Testis (tissue), 2 donors: ENCODE measurements around the gene DAD1.

ENCODE experiments used
- POLR2A ChIP-seq: fragments of 450-650 bp; IDR thresholded peaks from one replicate; pipeline ENCODE4 v1.6.1; 2017; ENCODE audit warnings: antibody characterized with exemption, mild to moderate bottlenecking, moderate library complexity
- TF ChIP-seq, protein P1 (sequence below), 3 experiments: fragments of 450-650 bp in 2 of 3; fragments of 200-600 bp in 1 of 3; sonication (generic) in 1 of 3; IDR thresholded peaks; one replicate each; pipeline ENCODE4 v1.5.1; 2016 to 2019; ENCODE audit warnings: antibody characterized with exemption in 3 of 3, mild to moderate bottlenecking in 2 of 3, moderate library complexity in 1 of 3

GRCh38 chr14:22627506-22628263, 38.7 kb upstream of the DAD1 start:
- TF ChIP-seq, protein P1, sequence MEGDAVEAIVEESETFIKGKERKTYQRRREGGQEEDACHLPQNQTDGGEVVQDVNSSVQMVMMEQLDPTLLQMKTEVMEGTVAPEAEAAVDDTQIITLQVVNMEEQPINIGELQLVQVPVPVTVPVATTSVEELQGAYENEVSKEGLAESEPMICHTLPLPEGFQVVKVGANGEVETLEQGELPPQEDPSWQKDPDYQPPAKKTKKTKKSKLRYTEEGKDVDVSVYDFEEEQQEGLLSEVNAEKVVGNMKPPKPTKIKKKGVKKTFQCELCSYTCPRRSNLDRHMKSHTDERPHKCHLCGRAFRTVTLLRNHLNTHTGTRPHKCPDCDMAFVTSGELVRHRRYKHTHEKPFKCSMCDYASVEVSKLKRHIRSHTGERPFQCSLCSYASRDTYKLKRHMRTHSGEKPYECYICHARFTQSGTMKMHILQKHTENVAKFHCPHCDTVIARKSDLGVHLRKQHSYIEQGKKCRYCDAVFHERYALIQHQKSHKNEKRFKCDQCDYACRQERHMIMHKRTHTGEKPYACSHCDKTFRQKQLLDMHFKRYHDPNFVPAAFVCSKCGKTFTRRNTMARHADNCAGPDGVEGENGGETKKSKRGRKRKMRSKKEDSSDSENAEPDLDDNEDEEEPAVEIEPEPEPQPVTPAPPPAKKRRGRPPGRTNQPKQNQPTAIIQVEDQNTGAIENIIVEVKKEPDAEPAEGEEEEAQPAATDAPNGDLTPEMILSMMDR (IDR thresholded peaks at IDR 0.05): no peak
- TF ChIP-seq POLR2A: no peak
